AG04449 (cell line): ENCODE results near the gene RAB11FIP2.

Experiments
- CTCF ChIA-PET: fragments of 350-600 bp; formaldehyde crosslinking; extraction: SDS; loops from one replicate; lab custom pipeline; 2021; ENCODE audit warnings: antibody characterized with exemption; lab: Yijun Ruan, JAX
- POLR2A ChIA-PET: fragments of 400-600, 350-600 bp; formaldehyde crosslinking; extraction: SDS; loops from one replicate; lab custom pipeline; 2020; ENCODE audit warnings: antibody characterized with exemption, inconsistent platforms; lab: Yijun Ruan, JAX
- DNase-seq: peaks from one replicate; pipeline ENCODE4 v3.0.0-alpha.2; 2010; ENCODE audit warnings: low read depth, low spot score
- H3K4me3 ChIP-seq: 2 replicates; pipeline ENCODE4 v1.5.1; 2011; ENCODE audit warnings: low read depth, mild to moderate bottlenecking, control low read depth, low read length
- TF ChIP-seq, protein P1 (sequence below): IDR thresholded peaks from one replicate; pipeline ENCODE4 v1.5.1; 2011; ENCODE audit warnings: mild to moderate bottlenecking, moderate library complexity, low read length, control low read depth, inconsistent platforms; ENCODE audit not compliant: insufficient read depth; ENCODE audit errors: missing control alignments

RAB11FIP2 gene

DNA sequence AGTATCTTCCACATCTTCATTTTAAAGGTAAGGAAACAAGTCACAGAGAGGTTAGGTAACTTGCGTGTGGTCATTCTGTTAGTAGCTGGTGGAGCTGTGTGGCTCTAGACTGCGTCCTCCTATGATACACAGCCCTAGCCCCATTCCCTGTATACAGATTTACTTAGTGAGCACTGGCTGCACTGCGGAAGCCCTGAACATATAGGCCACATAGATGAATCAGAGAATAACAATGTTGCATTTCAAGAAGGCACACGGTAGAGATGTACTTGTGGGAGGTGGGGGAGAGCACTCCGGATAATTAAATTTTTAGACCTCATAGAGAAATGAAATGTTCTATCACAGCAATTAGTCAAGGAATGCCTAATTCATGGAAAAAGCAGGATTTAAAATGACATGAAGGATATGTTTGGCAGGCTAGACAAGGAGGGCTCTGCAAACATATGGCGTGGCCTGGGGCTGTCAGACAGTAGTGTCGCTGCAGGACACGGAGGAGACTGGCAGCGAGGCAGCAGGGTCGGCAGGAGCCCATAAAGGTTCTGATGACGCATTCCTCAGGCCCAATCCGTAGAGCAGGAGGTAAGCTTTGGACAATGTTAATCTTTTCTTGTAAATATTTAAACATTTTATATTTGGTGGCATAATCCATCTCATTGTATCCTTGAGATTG is 29.5 kb downstream of the RAB11FIP2 start:
- ChIA-PET CTCF (no interaction called here), POLR2A (no interaction called here)
- no peak for DNase-seq
- no peak overlapping the region for H3K4me3 ChIP-seq
- TF ChIP-seq, protein P1, sequence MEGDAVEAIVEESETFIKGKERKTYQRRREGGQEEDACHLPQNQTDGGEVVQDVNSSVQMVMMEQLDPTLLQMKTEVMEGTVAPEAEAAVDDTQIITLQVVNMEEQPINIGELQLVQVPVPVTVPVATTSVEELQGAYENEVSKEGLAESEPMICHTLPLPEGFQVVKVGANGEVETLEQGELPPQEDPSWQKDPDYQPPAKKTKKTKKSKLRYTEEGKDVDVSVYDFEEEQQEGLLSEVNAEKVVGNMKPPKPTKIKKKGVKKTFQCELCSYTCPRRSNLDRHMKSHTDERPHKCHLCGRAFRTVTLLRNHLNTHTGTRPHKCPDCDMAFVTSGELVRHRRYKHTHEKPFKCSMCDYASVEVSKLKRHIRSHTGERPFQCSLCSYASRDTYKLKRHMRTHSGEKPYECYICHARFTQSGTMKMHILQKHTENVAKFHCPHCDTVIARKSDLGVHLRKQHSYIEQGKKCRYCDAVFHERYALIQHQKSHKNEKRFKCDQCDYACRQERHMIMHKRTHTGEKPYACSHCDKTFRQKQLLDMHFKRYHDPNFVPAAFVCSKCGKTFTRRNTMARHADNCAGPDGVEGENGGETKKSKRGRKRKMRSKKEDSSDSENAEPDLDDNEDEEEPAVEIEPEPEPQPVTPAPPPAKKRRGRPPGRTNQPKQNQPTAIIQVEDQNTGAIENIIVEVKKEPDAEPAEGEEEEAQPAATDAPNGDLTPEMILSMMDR: no peak

DNA sequence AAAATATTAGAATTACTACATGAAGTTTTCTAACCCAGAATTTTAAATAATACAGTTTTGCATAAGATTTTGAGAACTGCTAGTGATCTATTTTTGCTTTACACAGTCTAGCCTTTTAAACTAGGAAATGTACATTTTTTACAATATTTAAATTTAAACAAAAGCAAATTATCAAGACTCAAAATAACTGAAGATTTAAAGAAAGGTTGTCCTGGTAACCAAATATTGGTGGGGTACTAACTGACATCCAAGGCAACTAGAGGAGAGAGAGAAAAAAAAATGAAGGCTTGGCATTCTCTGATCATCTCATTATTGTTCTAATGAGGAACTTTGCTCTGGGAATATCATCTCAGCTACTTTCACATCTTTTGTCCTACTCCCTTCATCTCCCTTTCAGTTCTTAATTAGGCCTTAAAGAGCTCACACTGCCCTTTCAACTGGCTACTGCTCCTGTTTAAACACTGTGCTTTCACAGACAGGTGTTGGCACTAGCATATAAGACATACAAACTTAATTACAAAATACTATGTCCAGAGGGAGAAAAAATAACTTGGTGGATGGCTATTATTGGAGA is 33.7 kb downstream of the RAB11FIP2 start:
- ChIA-PET CTCF (no interaction called here), POLR2A (no interaction called here)
- no peak overlapping the region for H3K4me3 ChIP-seq
- DNase-seq: no peak
- TF ChIP-seq, protein P1: no peak

DNA sequence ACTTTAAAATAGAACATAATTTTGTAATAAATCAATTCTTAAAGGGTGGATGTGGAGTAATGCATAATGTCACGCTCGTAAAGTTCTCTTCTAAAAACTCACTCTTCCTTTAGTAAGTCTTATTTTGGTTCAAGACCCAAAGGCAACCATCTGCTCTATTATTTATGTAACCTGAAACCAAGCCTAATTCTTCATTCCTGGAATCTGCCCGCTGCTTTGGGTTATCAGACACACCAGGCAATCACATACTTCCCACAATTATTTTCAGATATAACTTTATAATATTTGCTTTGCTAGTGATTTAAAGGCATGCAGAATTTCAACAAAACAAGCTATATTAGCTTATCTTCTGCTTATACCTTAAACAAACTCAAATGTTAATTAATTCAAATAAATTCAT is 39.0 kb downstream of the RAB11FIP2 start:
- TF ChIP-seq, protein P1: no peak
- ChIA-PET POLR2A (no interaction called here), CTCF (no interaction called here)
- no peak for DNase-seq
- H3K4me3 ChIP-seq: no peak overlapping the region

DNA sequence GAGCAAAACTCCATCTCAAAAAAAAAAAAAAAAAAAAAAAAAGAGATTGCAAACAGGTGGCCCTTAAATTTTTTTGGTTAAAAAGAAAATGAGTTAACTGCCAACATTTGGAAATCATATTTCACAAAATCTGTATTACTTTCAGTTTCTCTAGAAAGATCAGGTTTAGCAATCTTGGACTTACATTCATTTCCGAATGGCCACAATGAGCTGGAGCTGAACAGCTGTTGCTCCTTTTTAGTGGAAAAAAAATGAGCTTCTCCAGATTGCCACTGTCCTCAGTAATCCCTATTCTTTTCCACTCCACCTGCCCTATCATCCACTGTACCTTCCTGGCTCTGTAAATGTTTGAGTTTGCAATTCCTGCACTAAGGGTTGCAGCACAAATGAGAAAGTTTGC is 43.6 kb downstream of the RAB11FIP2 start:
- POLR2A ChIA-PET: interaction anchor here (0.7 kb wide), 1 partner anchor 462 kb away, joined by 6 read pairs; no protein-coding TSS in a partner anchor
- DNase-seq: no peak
- H3K4me3 ChIP-seq: no peak overlapping the region
- TF ChIP-seq, protein P1: no peak
- CTCF ChIA-PET: no interaction called here

DNA sequence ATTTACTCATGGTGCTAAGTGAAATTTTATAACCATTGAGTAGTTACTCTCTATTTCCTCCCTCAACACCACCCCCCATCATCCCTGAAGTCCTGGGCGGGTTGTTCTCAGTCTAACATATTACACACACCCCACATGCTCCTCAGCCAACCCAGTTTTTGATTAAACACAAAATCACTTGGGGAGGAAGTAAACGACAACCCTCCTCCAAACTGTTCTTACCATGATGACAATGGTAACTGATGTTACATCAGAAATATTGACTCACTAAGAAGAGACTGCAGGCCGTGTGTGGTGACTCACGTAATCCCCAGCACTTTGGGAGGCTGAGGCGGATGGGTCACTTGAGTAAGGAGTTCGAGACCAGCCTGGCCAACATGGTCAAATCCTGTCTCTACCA is 44.2 kb downstream of the RAB11FIP2 start:
- H3K4me3 ChIP-seq: no peak overlapping the region
- ChIA-PET POLR2A (no interaction called here), CTCF (no interaction called here)
- no peak for DNase-seq
- TF ChIP-seq, protein P1: no peak

DNA sequence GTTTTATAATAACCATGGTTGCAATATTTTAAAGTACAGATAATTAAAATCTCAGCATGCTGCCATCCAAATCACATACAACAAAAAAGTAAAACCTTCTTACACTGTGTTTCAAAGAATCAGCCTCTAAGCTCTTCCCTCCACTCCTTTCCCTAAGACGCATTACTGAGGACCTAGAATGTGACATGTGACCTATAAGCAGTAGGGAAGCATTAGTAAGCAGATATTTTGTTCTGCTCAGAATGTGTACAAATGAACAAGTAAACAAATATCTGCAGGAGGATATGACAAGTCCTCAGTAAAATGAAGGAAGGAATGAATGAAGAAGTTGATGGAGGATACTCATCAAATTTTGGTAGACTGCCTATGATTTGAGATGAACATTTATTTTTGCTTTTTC is 49.1 kb downstream of the RAB11FIP2 start:
- TF ChIP-seq, protein P1: no peak
- CTCF ChIA-PET: no interaction called here
- POLR2A ChIA-PET: no interaction called here
- no peak overlapping the region for H3K4me3 ChIP-seq
- no peak for DNase-seq
